Endothelial cell of umbilical vein (primary cell): ENCODE data around the gene MYH10. TPM values are rescaled to one million over a fixed set of nuclear protein-coding genes. Genes with fewer than 3 reads are reported as not detected.

Experiments
- BruUV-seq: library from RNA; stranded (reverse); fragments of 400-500 nt; replicated peaks from 2 replicates; lab custom pipeline; 2021; lab: Mats Ljungman, UMichigan
- CTCF ChIA-PET: fragments of 300-600, 350-600 bp; sonication (Branson Sonifier 250); formaldehyde crosslinking; loops from one replicate; lab custom pipeline; 2021; ENCODE audit warnings: antibody characterized with exemption, inconsistent platforms; lab: Charles Lee
- POLR2A ChIA-PET: fragments of 300-600, 350-600 bp; sonication (Branson Sonifier 250); formaldehyde crosslinking; loops from one replicate; lab custom pipeline; 2021; ENCODE audit warnings: antibody characterized with exemption, inconsistent platforms; lab: Charles Lee
- DNase-seq: peaks from one replicate; pipeline ENCODE4 v3.0.0-alpha.2; 2011; ENCODE audit warnings: low read depth, low spot score
- FAIRE-seq: peaks from 2 replicates; lab custom pipeline; 2011; peaks lifted over from hg19 to GRCh38; lab: Jason Lieb, UNC
- H2AFZ ChIP-seq: 2 replicates; pipeline ENCODE4 v1.6.0; 2012; ENCODE audit warnings: low read depth, low read length, control low read depth, inconsistent platforms
- H3K27ac ChIP-seq: 2 replicates; pipeline ENCODE4 v1.5.1; 2011; ENCODE audit warnings: low read depth, mild to moderate bottlenecking, control low read depth, low read length, moderate library complexity; ENCODE audit not compliant: insufficient read depth
- H3K27me3 ChIP-seq, 2 experiments: 2 replicates each; pipeline versions ENCODE4 v1.6.0 to v1.6.1; 2011; ENCODE audit warnings: low read length in 2 of 2, mixed read lengths in 1 of 2; ENCODE audit not compliant: control insufficient read depth in 2 of 2, insufficient read depth in 2 of 2
- H3K36me3 ChIP-seq, 2 experiments: 2 replicates in 1 of 2; 3 replicates in 1 of 2; pipeline ENCODE4 v1.5.1; 2011; ENCODE audit warnings: low read length in 2 of 2, mild to moderate bottlenecking in 1 of 2, moderate library complexity in 1 of 2; ENCODE audit not compliant: control insufficient read depth in 2 of 2, insufficient read depth in 2 of 2; ENCODE audit errors: extremely low read depth in 1 of 2
- H3K4me1 ChIP-seq: 3 replicates; pipeline ENCODE4 v1.5.1; 2011; ENCODE audit warnings: mild to moderate bottlenecking, low read length; ENCODE audit not compliant: control insufficient read depth, insufficient read depth; ENCODE audit errors: extremely low read depth
- H3K4me2 ChIP-seq: 2 replicates; pipeline ENCODE4 v1.6.1; 2011; ENCODE audit warnings: low read length, control low read depth, mixed read lengths; ENCODE audit not compliant: insufficient read depth
- H3K4me3 ChIP-seq, 3 experiments: fragments of 200-600 bp in 1 of 3; sonication (generic), shearing (Covaris generic) in 1 of 3; replicated peaks in 1 of 3; 2 replicates each; pipeline ENCODE4 v1.5.1; 2011 to 2016; ENCODE audit warnings: control low read depth in 3 of 3, low read length in 3 of 3, mild to moderate bottlenecking in 2 of 3, inconsistent platforms in 1 of 3, low read depth in 1 of 3, moderate library complexity in 1 of 3; ENCODE audit not compliant: insufficient read depth in 1 of 3
- H3K79me2 ChIP-seq: 2 replicates; pipeline ENCODE4 v1.6.0; 2012; ENCODE audit warnings: low read length, inconsistent platforms; ENCODE audit not compliant: control insufficient read depth, insufficient read depth
- H3K9ac ChIP-seq: replicated peaks from 2 replicates; pipeline ENCODE3; 2011; ENCODE audit warnings: low read length, control low read depth; ENCODE audit not compliant: insufficient read depth; ENCODE audit errors: extremely low read depth
- H3K9me1 ChIP-seq: replicated peaks from 3 replicates; pipeline ENCODE4 v1.6.0; 2011; ENCODE audit warnings: mild to moderate bottlenecking, low read length; ENCODE audit not compliant: control insufficient read depth, insufficient read depth; ENCODE audit errors: extremely low read depth
- H3K9me3 ChIP-seq: replicated peaks from 2 replicates; pipeline ENCODE4 v1.5.1; 2012; ENCODE audit warnings: low read length, inconsistent platforms; ENCODE audit not compliant: control insufficient read depth, insufficient read depth
- H4K20me1 ChIP-seq: replicated peaks from 2 replicates; pipeline ENCODE3; 2011; ENCODE audit warnings: mild to moderate bottlenecking, low read length; ENCODE audit not compliant: control insufficient read depth, insufficient read depth; ENCODE audit errors: extremely low read depth
- EZH2 ChIP-seq: IDR thresholded peaks from 2 replicates; pipeline ENCODE4 v1.6.1; 2012; ENCODE audit warnings: borderline replicate concordance, low read depth, mild to moderate bottlenecking, moderate library complexity, low read length, inconsistent platforms; ENCODE audit not compliant: severe bottlenecking
- FOS ChIP-seq: IDR thresholded peaks from 2 replicates; pipeline ENCODE4 v1.6.1; 2011; ENCODE audit warnings: mild to moderate bottlenecking, low read length, moderate library complexity, borderline replicate concordance; ENCODE audit not compliant: insufficient read depth
- GATA2 ChIP-seq: IDR thresholded peaks from 2 replicates; pipeline ENCODE4 v1.7.0; 2011; ENCODE audit warnings: low read depth, mild to moderate bottlenecking, moderate library complexity, mixed read lengths, low read length; ENCODE audit not compliant: insufficient read length, insufficient read depth
- JUN ChIP-seq: IDR thresholded peaks from 2 replicates; pipeline ENCODE4 v1.6.1; 2011; ENCODE audit warnings: borderline replicate concordance, low read depth; ENCODE audit not compliant: insufficient read length, insufficient read depth
- MYC ChIP-seq: IDR thresholded peaks from one replicate; pipeline ENCODE4 v1.6.1; 2011; ENCODE audit warnings: mild to moderate bottlenecking, low read depth, low read length
- POLR2A ChIP-seq: IDR thresholded peaks from 2 replicates; pipeline ENCODE4 v1.6.1; 2012; ENCODE audit warnings: low read depth, mild to moderate bottlenecking, control low read depth, low read length
- POLR2AphosphoS5 ChIP-seq: IDR thresholded peaks from 2 replicates; pipeline ENCODE4 v1.6.1; 2012; ENCODE audit warnings: low read depth, mild to moderate bottlenecking, control low read depth, low read length, moderate library complexity; ENCODE audit not compliant: insufficient read depth
- dilution Hi-C: fragments of 300-500 bp; cut with MboI; formaldehyde crosslinking; loops from one replicate; pipeline ENCODE4 v1.15.0; 2019; ENCODE audit warnings: low sequenced_read_pairs; ENCODE audit not compliant: extremely low pct_ligation_motif_present
- intact Hi-C: fragments of 100-400 bp; cut with micrococcal nuclease; formaldehyde crosslinking; loops from one replicate; pipeline ENCODE4 v1.10.0; 2022
- polyA plus RNA-seq, 4 experiments: library from polyadenylated mRNA; depleted of rRNA in 3 of 4; stranded (reverse) in 3 of 4; unstranded in 1 of 4; fragments of >200 nt; gene quantifications; 2 replicates each; pipeline versions ENCODE4 v1.2.1 to v1.2.3, GENCODE V29; 2011 to 2012; ENCODE audit warnings: missing spikeins in 1 of 4
- total RNA-seq: library from RNA; stranded (reverse); gene quantifications from 2 replicates; pipeline ENCODE4 v1.2.3, GENCODE V29; 2021
- TF ChIP-seq, protein P1 (sequence below), 2 donors: IDR thresholded peaks; 1 replicate in 1 of 2; 2 replicates in 1 of 2; pipeline ENCODE4 v1.5.1; 2011; ENCODE audit warnings: low read length in 2 of 2, mild to moderate bottlenecking in 2 of 2, moderate library complexity in 2 of 2, control low read depth in 1 of 2, inconsistent platforms in 1 of 2, low read depth in 1 of 2; ENCODE audit not compliant: insufficient read depth in 1 of 2; ENCODE audit errors: extremely low read depth in 1 of 2
- TF ChIP-seq, protein P2 (sequence below): IDR thresholded peaks from 2 replicates; pipeline ENCODE4 v1.6.1; 2011; ENCODE audit not compliant: insufficient read depth, insufficient read length

The MYH10 gene
- total and polyA plus RNA-seq, 2 donors (not counting 3 experiments of a cell fraction or from before 2014, with no cell fraction given): 73.4 to 232 TPM

DNA sequence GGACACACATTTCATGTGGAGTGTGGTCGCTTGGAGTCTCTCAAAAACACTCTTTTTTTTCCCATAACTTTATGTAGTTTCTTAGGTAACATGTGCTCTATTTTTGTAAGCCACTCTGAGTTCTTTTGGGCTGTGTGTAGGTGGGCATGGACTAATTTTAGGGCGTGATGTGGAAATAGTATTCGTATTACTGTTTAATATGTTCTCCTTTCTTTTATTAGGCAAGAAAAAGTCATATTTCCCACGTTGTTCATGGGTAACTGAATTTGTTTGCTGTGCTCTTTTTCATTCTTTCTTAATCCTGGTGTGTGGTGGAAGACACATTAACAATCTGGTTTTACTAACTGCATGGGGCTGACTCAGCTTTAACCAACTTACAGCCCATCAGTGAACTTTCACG is 167.4 kb downstream of the MYH10 start:
- BruUV-seq: no TSS peak
- no peak overlapping the region for H3K27ac ChIP-seq
- no peaks in the 10 kb centered on the region for H3K9me1 ChIP-seq
- intact Hi-C loops (no loop called here), dilution Hi-C loops (no loop called here)
- no peaks in the 10 kb centered on the region for H3K4me1 ChIP-seq
- H3K4me3 ChIP-seq: no peak overlapping the region
- FAIRE-seq (no peak), DNase-seq (no peak)
- H3K27me3 ChIP-seq: no peaks in the 10 kb centered on the region
- H2AFZ ChIP-seq: no peak overlapping the region
- no peak overlapping the region for H3K4me2 ChIP-seq
- H3K9me3 ChIP-seq: no peaks in the 10 kb centered on the region
- ChIA-PET CTCF (interaction anchor here (1.7 kb wide), 1 partner anchor 53 kb away, joined by 4 read pairs; no protein-coding TSS in a partner anchor), POLR2A (no interaction called here)
- H3K9ac ChIP-seq: no peak overlapping the region
- no peaks in the 10 kb centered on the region for H4K20me1 ChIP-seq
- peaks cover 42% of the 10 kb centered on the region for H3K79me2 ChIP-seq
- H3K36me3 ChIP-seq: peaks cover 14 to 38% of the 10 kb centered on the region in 2 experiments
- no peak for TF ChIP-seq EZH2
- TF ChIP-seq, protein P1, sequence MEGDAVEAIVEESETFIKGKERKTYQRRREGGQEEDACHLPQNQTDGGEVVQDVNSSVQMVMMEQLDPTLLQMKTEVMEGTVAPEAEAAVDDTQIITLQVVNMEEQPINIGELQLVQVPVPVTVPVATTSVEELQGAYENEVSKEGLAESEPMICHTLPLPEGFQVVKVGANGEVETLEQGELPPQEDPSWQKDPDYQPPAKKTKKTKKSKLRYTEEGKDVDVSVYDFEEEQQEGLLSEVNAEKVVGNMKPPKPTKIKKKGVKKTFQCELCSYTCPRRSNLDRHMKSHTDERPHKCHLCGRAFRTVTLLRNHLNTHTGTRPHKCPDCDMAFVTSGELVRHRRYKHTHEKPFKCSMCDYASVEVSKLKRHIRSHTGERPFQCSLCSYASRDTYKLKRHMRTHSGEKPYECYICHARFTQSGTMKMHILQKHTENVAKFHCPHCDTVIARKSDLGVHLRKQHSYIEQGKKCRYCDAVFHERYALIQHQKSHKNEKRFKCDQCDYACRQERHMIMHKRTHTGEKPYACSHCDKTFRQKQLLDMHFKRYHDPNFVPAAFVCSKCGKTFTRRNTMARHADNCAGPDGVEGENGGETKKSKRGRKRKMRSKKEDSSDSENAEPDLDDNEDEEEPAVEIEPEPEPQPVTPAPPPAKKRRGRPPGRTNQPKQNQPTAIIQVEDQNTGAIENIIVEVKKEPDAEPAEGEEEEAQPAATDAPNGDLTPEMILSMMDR (IDR thresholded peaks at IDR 0.05; ENCODE audit: extremely low read depth in 1 of 2, insufficient read depth in 1 of 2, low read depth in 1 of 2, low read length in 2 of 2): no peak
- TF ChIP-seq, protein P2, sequence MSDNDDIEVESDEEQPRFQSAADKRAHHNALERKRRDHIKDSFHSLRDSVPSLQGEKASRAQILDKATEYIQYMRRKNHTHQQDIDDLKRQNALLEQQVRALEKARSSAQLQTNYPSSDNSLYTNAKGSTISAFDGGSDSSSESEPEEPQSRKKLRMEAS: no peak
- TF ChIP-seq POLR2A: no peak
- TF ChIP-seq JUN: no peak
- no peak for TF ChIP-seq POLR2AphosphoS5
- no peak for TF ChIP-seq GATA2
- no peak for TF ChIP-seq FOS
- no peak for TF ChIP-seq MYC
